T-helper 17 cell (primary cell): ENCODE measurements around the gene CELF6. TPM values are rescaled to one million over a fixed set of nuclear protein-coding genes. Genes with fewer than 3 reads are reported as not detected.
A peak's percentile ranks its signal among the peaks of the same experiment; 100 is the strongest.
"Not testable (repeated sequence)": the region's sequence is repeated elsewhere in the genome, so short reads cannot be mapped to it uniquely, and the experiment has no call there.

Experiments
- ATAC-seq: fragments of 150-1000 bp; cut with Tn5 transposase; 2 replicates; pipeline ENCODE4 v1.10.0; 2021; ENCODE audit warnings: mild to moderate bottlenecking, moderate library complexity
- DNase-seq, 3 donors: peaks; one replicate each; pipeline versions ENCODE4 v3.0.0 to v3.0.0-alpha.2; 2020 to 2021
- H3K9me3 ChIP-seq: one replicate; pipeline ENCODE4 v1.7.0; 2013; ENCODE audit warnings: low read length, mild to moderate bottlenecking; ENCODE audit not compliant: control insufficient read depth, poor library complexity, severe bottlenecking
- H3K27ac Mint-ChIP-seq: one replicate; pipeline ENCODE4 v1.8.0; 2022; ENCODE audit warnings: mild to moderate bottlenecking, moderate library complexity, mixed read lengths
- H3K27me3 Mint-ChIP-seq: one replicate; pipeline ENCODE4 v1.8.0; 2022; ENCODE audit warnings: mixed read lengths
- H3K36me3 Mint-ChIP-seq: one replicate; pipeline ENCODE4 v1.8.0; 2022; ENCODE audit warnings: low read depth, mixed read lengths
- H3K4me1 Mint-ChIP-seq: one replicate; pipeline ENCODE4 v1.8.0; 2022; ENCODE audit warnings: mild to moderate bottlenecking, mixed read lengths
- H3K4me3 Mint-ChIP-seq: one replicate; pipeline ENCODE4 v1.8.0; 2022; ENCODE audit warnings: mild to moderate bottlenecking, moderate library complexity, mixed read lengths
- total RNA-seq, 4 donors: library from RNA in 2 of 4; stranded (reverse) in 2 of 4; gene quantifications; one replicate each; pipeline ENCODE4 v1.2.3 and lab custom pipeline; 2022 to 2026

The CELF6 gene
- total RNA-seq, 2 donors from 2014 or later, result 1.4 to 1.9 TPM

DNA sequence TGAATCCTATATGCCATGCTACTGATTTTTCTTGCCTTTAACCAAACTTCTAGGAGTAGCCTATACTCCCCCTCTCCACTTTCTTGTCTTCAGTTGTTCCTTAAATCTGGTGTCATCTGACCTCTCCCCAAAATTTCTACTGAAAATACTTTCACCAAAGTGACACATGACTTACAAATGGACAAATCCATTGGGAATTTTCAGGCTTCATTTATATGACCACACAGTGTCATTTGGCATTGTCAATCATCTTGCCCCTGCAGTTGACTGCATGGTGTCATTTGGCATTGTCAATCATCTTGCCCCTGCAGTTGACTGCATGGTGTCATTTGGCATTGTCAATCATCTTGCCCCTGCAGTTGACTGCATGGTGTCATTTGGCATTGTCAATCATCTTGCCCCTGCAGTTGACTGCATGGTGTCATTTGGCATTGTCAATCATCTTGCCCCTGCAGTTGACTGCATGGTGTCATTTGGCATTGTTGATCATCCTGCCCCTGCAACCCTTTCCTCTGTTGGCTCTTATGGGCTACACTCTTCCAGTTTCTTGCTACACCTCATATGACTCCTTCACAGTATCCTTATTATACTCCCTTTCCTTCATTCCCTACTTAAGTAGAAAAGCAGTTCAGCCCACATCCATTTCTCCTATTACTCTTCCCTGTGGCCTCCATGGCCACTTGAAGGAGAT is 44.2 kb downstream of the CELF6 start:
- not testable (repeated sequence) for H3K27me3 Mint-ChIP-seq, DNase-seq, H3K36me3 Mint-ChIP-seq, ATAC-seq, H3K27ac Mint-ChIP-seq, H3K9me3 ChIP-seq, H3K4me3 Mint-ChIP-seq
- peaks cover 28% of the 10 kb centered on the region for H3K4me1 Mint-ChIP-seq

GRCh38 chr15:72272997-72273352 is 47.0 kb downstream of the CELF6 start:
- Mint-ChIP-seq H3K4me3 (peak overlapping the region; percentile 88), H3K4me1 (peaks cover 39% of the 10 kb centered on the region), H3K27ac (peak overlapping the region; percentile 94), H3K36me3 (peaks cover 2% of the 10 kb centered on the region), H3K27me3 (no peaks in the 10 kb centered on the region)
- DNase-seq (no peak), ATAC-seq (peak; percentile 1)
- no peaks in the 10 kb centered on the region for H3K9me3 ChIP-seq

- Mint-ChIP-seq H3K4me1 (peaks cover 37% of the 10 kb centered on the region), H3K27me3 (no peaks in the 10 kb centered on the region), H3K36me3 (peaks cover 2% of the 10 kb centered on the region), H3K4me3 (peak within 1 kb of the TSS; percentile 88), H3K27ac (peak within 1 kb of the TSS; percentile 94)
- H3K9me3 ChIP-seq, result no peaks in the 10 kb centered on the region
- DNase-seq (peak; percentile 97 to 99 (median 98)), ATAC-seq (peak; percentile 94)
These were observed 47.6 kb downstream of the CELF6 start, which contains the start of gene PARP6 for GRCh38 chr15:72272213-72272996. PARP6 (minus strand) TSS chr15:72272554; CDS start chr15:72267477, 5,077 bp downstream.

DNA sequence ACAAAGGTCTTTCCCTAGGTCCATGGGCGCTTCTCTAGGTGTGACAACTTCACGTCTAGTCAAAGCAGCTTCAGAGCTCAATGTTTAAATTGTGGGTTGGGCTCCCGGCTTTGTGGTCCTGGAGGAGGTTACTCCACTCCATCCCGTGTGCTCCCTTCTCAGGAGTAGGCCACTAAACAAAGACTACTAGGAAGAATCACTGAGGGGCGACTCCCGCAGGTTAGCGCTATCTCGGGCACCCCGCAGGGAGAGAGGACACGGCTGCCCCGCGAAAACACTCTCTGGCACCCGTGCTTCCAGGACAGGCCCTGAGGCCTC is 48.1 kb downstream of the CELF6 start:
- H3K4me3 Mint-ChIP-seq, result peak overlapping the region; percentile 88
- peaks cover 39% of the 10 kb centered on the region for H3K4me1 Mint-ChIP-seq
- H3K27ac Mint-ChIP-seq, result peak overlapping the region; percentile 89
- DNase-seq, result no peak
- peaks cover 2% of the 10 kb centered on the region for H3K36me3 Mint-ChIP-seq
- H3K27me3 Mint-ChIP-seq, result no peaks in the 10 kb centered on the region
- H3K9me3 ChIP-seq, result no peaks in the 10 kb centered on the region
- ATAC-seq, result peak; percentile 0

- Mint-ChIP-seq H3K27me3 (no peaks in the 10 kb centered on the region), H3K4me3 (peak overlapping the region; percentile 88), H3K27ac (peak overlapping the region; percentile 89), H3K4me1 (peaks cover 39% of the 10 kb centered on the region), H3K36me3 (peaks cover 2% of the 10 kb centered on the region)
- no peak for ATAC-seq
- no peaks in the 10 kb centered on the region for H3K9me3 ChIP-seq
- no peak for DNase-seq
These were observed 48.7 kb downstream of the CELF6 start for GRCh38 chr15:72271221-72271620.

DNA sequence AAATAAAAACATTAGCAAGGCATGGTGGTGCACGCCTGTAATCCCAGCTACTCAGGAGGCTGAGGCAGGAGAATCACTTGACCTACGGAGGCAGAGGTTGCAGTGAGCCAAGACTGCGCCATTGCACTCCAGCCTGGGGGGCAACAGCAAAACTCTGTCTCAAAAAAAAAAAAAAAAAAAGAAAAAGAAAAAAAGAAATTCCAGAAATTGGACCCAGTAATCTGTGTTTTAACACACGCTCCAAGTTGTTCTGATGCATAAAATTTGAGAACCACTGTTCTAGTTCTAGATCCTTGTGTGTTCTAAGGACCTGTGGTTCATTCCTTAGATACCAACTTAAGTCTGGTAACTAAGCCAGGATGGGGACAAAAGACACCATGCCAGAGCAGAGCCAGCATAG is 50.2 kb downstream of the CELF6 start:
- H3K27me3 Mint-ChIP-seq, result no peaks in the 10 kb centered on the region
- peaks cover 5% of the 10 kb centered on the region for H3K36me3 Mint-ChIP-seq
- no peak overlapping the region for H3K4me3 Mint-ChIP-seq
- H3K9me3 ChIP-seq, result no peaks in the 10 kb centered on the region
- peaks cover 41% of the 10 kb centered on the region for H3K4me1 Mint-ChIP-seq
- DNase-seq, result no peak
- H3K27ac Mint-ChIP-seq, result peak overlapping the region; percentile 89
- ATAC-seq, result no peak

DNA sequence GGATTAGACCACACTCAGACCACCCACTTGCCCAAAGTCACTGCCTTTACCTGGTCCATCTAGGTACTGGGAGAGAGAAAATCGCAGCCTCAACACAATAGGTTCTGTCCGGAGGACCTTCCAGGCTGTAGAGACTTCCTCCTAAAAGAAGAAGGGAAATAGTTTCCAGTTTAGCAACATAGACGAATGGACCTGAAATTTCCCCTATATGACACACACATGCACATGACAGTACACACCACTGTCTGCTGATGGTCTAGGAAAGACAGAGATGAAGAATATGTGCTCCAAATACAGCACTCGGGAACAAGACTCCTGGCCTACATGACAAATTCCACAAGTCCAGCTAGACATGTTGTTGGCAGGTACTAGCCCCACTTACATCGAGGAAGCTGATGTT is 54.9 kb downstream of the CELF6 start:
- Mint-ChIP-seq H3K4me1 (peaks cover 20% of the 10 kb centered on the region), H3K27me3 (no peaks in the 10 kb centered on the region), H3K36me3 (peaks cover 37% of the 10 kb centered on the region), H3K27ac (no peak overlapping the region), H3K4me3 (no peak overlapping the region)
- no peak for ATAC-seq
- DNase-seq, result no peak
- no peaks in the 10 kb centered on the region for H3K9me3 ChIP-seq

DNA sequence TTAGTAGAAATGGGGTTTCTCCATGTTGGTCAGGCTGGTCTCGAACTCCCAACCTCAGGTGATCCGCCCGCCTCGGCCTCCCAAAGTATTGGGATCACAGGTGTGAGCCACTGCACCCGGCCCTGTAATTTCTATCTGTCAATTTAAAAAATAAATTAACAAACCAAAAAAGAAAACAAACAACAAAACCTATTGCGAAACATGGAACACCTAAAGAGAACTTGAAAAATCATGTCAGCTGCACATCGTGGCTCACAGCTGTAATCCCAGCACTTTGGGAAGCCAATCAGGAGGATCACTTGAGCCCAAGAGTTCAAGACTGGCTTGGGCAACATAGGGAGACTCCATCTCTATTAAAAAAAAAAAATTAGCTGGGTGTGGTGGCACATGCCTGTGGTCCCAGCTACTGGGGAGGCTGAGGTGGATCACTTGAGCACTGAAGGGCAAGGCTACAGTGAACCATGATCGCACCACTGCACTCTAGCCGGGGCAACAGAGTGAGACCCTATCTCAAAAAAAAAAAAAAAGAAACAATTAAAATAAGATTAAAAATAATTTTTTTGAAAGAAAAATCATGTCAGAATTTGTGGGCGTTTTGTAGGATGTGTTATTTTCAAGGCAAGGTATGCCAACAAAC is 67.2 kb downstream of the CELF6 start:
- DNase-seq, result no peak
- no peaks in the 10 kb centered on the region for H3K9me3 ChIP-seq
- Mint-ChIP-seq H3K36me3 (peaks cover 24% of the 10 kb centered on the region), H3K27ac (no peak overlapping the region), H3K4me1 (peaks cover 21% of the 10 kb centered on the region), H3K4me3 (no peak overlapping the region), H3K27me3 (no peaks in the 10 kb centered on the region)
- no peak for ATAC-seq

DNA sequence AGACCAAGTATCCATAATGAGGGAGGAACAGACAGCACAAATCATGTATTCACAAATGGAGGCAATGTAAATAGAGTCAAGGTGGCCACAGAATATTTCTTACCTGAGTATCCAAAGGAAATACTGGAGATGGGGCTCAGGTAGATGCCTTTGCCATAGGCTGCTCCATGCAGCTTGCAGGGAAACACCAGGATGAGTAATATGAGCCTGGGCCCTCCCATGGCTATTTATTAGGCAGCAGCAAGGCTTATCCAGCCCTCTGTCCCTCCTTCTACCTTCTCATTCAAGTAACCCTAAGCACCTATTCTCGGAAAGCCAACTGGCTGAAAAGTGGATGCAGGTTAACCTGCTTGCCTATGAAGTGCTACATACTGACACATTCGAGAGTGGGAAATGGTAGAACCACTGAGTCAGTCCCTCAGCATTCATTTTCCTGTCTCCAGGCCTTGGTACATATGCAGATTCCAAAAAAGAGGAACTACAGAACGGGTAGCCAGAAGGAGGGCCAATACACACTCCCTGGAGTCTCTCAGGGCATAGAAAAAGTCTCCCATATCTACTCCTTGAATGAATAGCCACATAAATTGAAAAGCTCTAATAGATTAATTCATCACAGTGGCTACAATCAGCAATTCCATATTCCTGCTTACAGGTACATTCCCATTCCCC is 70.7 kb downstream of the CELF6 start:
- no peak for DNase-seq
- ATAC-seq, result no peak
- peaks cover 21% of the 10 kb centered on the region for H3K4me1 Mint-ChIP-seq
- H3K36me3 Mint-ChIP-seq, result peaks cover 17% of the 10 kb centered on the region
- no peaks in the 10 kb centered on the region for H3K9me3 ChIP-seq
- no peak overlapping the region for H3K4me3 Mint-ChIP-seq
- H3K27me3 Mint-ChIP-seq, result no peaks in the 10 kb centered on the region
- H3K27ac Mint-ChIP-seq, result no peak overlapping the region

DNA sequence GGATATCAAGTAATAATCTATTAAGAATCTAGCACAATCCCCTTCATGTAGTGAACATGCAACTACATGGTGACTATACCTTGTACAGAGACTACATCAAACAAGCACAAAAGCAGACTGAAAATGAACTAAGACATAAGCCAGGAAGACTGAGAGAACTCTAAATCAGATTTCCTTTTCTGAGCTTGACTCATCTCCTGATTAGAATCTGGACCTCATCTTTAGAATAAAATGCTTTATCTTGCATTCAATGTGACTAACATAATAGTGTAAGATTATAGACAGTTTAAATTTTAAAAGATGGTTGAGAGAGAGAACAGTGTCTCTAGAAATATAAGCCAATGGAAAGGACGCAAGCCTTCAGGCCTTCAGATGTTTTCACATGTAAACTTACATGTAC is 71.4 kb downstream of the CELF6 start:
- Mint-ChIP-seq H3K27me3 (no peaks in the 10 kb centered on the region), H3K4me1 (peaks cover 22% of the 10 kb centered on the region), H3K4me3 (no peak overlapping the region), H3K36me3 (peaks cover 18% of the 10 kb centered on the region), H3K27ac (peak overlapping the region; percentile 67)
- ATAC-seq (no peak), DNase-seq (no peak)
- no peaks in the 10 kb centered on the region for H3K9me3 ChIP-seq

DNA sequence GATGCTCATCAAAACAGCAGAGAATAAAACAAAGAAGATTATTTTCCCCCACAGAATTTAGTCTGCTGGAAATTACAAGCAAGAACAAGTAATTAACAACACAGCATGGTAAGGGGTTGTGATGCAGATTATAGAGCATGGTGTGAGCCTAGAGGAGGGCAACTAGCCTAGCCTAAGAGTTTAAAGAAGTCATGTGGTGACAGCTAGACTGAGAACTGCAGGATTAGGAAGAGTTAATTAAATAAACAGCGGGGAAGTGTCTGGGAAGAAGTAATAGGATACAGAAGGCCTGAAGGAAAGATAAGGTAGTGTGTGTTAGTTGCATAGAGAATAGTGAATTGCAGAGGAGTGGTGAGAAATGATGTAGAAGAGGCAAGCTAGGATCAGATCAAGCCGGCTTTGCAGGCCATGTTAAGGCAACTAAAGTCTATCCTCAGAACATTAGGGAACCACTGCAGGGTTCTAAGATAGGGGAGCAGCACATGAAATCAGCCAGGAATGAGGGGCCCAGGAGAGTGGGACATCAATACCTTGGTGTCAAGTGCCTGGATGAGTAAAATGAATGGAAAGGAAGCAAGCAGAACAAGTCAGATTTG is 77.1 kb downstream of the CELF6 start:
- Mint-ChIP-seq H3K36me3 (peaks cover 14% of the 10 kb centered on the region), H3K27me3 (no peaks in the 10 kb centered on the region), H3K4me3 (no peak overlapping the region), H3K4me1 (peaks cover 7% of the 10 kb centered on the region), H3K27ac (peak overlapping the region; percentile 67)
- ATAC-seq (no peak), DNase-seq (no peak)
- H3K9me3 ChIP-seq, result no peaks in the 10 kb centered on the region

GRCh38 chr15:72239652-72240051 is 80.3 kb downstream of the CELF6 start:
- Mint-ChIP-seq H3K27me3 (no peaks in the 10 kb centered on the region), H3K4me3 (no peak overlapping the region), H3K27ac (no peak overlapping the region), H3K36me3 (peaks cover 14% of the 10 kb centered on the region), H3K4me1 (peaks cover 19% of the 10 kb centered on the region)
- DNase-seq (no peak), ATAC-seq (no peak)
- no peaks in the 10 kb centered on the region for H3K9me3 ChIP-seq

GRCh38 chr15:72238586-72238985 is 81.4 kb downstream of the CELF6 start:
- peaks cover 10% of the 10 kb centered on the region for H3K36me3 Mint-ChIP-seq
- ATAC-seq, result no peak
- H3K4me1 Mint-ChIP-seq, result peaks cover 17% of the 10 kb centered on the region
- no peaks in the 10 kb centered on the region for H3K9me3 ChIP-seq
- H3K27ac Mint-ChIP-seq, result no peak overlapping the region
- no peaks in the 10 kb centered on the region for H3K27me3 Mint-ChIP-seq
- DNase-seq, result no peak
- H3K4me3 Mint-ChIP-seq, result no peak overlapping the region
